ENCODE data around the gene IL1RAPL1.

DNA sequence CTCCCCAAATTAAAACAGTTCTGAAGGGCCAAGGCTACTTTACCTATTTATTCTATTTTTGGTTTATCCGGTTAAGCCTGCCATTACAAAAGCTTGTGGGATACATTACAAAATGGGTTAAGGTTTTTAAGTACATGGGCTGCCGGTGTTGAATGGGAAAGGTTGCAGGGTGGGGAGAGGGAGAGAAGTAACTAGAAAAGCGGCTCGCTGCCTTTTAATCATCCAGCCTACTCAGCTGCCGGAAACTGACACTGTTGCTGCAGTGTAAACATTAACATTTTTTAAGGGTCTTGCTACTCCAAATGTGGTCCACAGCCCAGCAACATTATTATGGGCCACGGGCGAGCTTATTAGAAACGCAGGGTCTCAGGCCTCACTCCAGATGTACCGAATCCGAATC, 1.5 kb upstream of the IL1RAPL1 start:
- TF ChIP-seq, protein P1, sequence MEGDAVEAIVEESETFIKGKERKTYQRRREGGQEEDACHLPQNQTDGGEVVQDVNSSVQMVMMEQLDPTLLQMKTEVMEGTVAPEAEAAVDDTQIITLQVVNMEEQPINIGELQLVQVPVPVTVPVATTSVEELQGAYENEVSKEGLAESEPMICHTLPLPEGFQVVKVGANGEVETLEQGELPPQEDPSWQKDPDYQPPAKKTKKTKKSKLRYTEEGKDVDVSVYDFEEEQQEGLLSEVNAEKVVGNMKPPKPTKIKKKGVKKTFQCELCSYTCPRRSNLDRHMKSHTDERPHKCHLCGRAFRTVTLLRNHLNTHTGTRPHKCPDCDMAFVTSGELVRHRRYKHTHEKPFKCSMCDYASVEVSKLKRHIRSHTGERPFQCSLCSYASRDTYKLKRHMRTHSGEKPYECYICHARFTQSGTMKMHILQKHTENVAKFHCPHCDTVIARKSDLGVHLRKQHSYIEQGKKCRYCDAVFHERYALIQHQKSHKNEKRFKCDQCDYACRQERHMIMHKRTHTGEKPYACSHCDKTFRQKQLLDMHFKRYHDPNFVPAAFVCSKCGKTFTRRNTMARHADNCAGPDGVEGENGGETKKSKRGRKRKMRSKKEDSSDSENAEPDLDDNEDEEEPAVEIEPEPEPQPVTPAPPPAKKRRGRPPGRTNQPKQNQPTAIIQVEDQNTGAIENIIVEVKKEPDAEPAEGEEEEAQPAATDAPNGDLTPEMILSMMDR (IDR thresholded peaks at IDR 0.05; ENCODE audit: insufficient read depth, low read depth, low read length), result no peak
- no peak for TF ChIP-seq EZH2 (IDR thresholded peaks at IDR 0.05; ENCODE audit: insufficient read depth, low read length)
